Neural progenitor cell (in vitro differentiated cells): ENCODE data around the gene PRR16. TPM values are rescaled to one million over a fixed set of nuclear protein-coding genes. Genes with fewer than 3 reads are reported as not detected.

ENCODE experiments used
- DNase-seq: peaks from one replicate; pipeline ENCODE4 v3.0.0-alpha.2; 2016; ENCODE audit warnings: low spot score
- H2AFZ ChIP-seq: fragments of 200-600 bp; sonication (generic); replicated peaks from 2 replicates; pipeline ENCODE4 v1.6.1; 2016; ENCODE audit warnings: antibody characterized with exemption
- H3F3A ChIP-seq: fragments of 200-600 bp; sonication (generic); 2 replicates; pipeline ENCODE4 v1.6.1; 2016; ENCODE audit warnings: antibody characterized with exemption, low read depth
- H3K27ac ChIP-seq: fragments of 200-600 bp; sonication (generic); 2 replicates; pipeline ENCODE4 v1.5.1; 2016; ENCODE audit warnings: mild to moderate bottlenecking
- H3K27me3 ChIP-seq: fragments of 200-600 bp; sonication (generic); 2 replicates; pipeline ENCODE4 v1.6.1; 2016; ENCODE audit warnings: mild to moderate bottlenecking, moderate library complexity
- H3K36me3 ChIP-seq: fragments of 200-600 bp; sonication (generic); 2 replicates; pipeline ENCODE4 v1.5.1; 2016
- H3K4me1 ChIP-seq: fragments of 200-600 bp; sonication (generic); 2 replicates; pipeline ENCODE4 v1.6.1; 2016; ENCODE audit warnings: mixed run types
- H3K4me2 ChIP-seq: fragments of 200-600 bp; sonication (generic); 2 replicates; pipeline ENCODE4 v1.6.1; 2016
- H3K4me3 ChIP-seq: fragments of 200-600 bp; sonication (generic); 2 replicates; pipeline ENCODE4 v1.5.1; 2016
- H3K79me2 ChIP-seq: fragments of 200-600 bp; sonication (generic); 2 replicates; pipeline ENCODE4 v1.6.1; 2016; ENCODE audit warnings: low read depth
- H3K9ac ChIP-seq: fragments of 200-600 bp; sonication (generic); 2 replicates; pipeline ENCODE4 v1.6.1; 2016
- H3K9me3 ChIP-seq: fragments of 200-600 bp; sonication (generic); 2 replicates; pipeline ENCODE4 v1.5.1; 2016; ENCODE audit warnings: low read depth
- H4K20me1 ChIP-seq: fragments of 200-600 bp; sonication (generic); 2 replicates; pipeline ENCODE4 v1.6.1; 2016; ENCODE audit warnings: low read depth
- H3K27ac Mint-ChIP-seq: 3 replicates; pipeline ENCODE4 v1.8.0; 2021; ENCODE audit warnings: mixed read lengths
- H3K27me3 Mint-ChIP-seq: 2 replicates; pipeline ENCODE4 v1.8.0; 2022; ENCODE audit warnings: low read depth, mild to moderate bottlenecking, inconsistent platforms, moderate library complexity, mixed read lengths; ENCODE audit not compliant: insufficient read depth
- H3K36me3 Mint-ChIP-seq: 3 replicates; pipeline ENCODE4 v1.8.0; 2021; ENCODE audit warnings: mixed read lengths
- H3K4me1 Mint-ChIP-seq: 3 replicates; pipeline ENCODE4 v1.8.0; 2021; ENCODE audit warnings: mixed read lengths
- H3K4me3 Mint-ChIP-seq: 3 replicates; pipeline ENCODE4 v1.8.0; 2021; ENCODE audit warnings: mild to moderate bottlenecking, moderate library complexity, mixed read lengths
- H3K9me3 Mint-ChIP-seq: 3 replicates; pipeline ENCODE4 v1.8.0; 2020; ENCODE audit warnings: mixed read lengths
- CTCF ChIP-seq: fragments of 200-600 bp; sonication (generic); IDR thresholded peaks from 2 replicates; pipeline ENCODE4 v1.5.1; 2017; ENCODE audit warnings: antibody characterized with exemption, mild to moderate bottlenecking
- EZH2 ChIP-seq: fragments of 200-600 bp; sonication (generic); IDR thresholded peaks from 2 replicates; pipeline ENCODE4 v1.6.1; 2017; ENCODE audit warnings: antibody characterized with exemption, mild to moderate bottlenecking, moderate library complexity
- EZH2phosphoT487 ChIP-seq: fragments of 200-600 bp; sonication (generic); IDR thresholded peaks from 2 replicates; pipeline ENCODE4 v1.6.1; 2017; ENCODE audit warnings: antibody characterized with exemption
- total RNA-seq: library from RNA; depleted of rRNA; stranded (reverse); fragments of >200 nt; gene quantifications from 2 replicates; pipeline ENCODE4 v1.2.3, GENCODE V29; 2015; ENCODE audit warnings: low replicate concordance

The PRR16 gene
- total RNA-seq, 1 donor from 2014 or later = not detected

- H3K4me1 Mint-ChIP-seq = peaks cover 8% of the 10 kb centered on the region
- Histone ChIP-seq H3K4me3 (no peak overlapping the region), H3K4me2 (no peak overlapping the region), H3K36me3 (no peaks in the 10 kb centered on the region), H3K4me1 (peaks cover 6% of the 10 kb centered on the region), H3K27me3 (no peaks in the 10 kb centered on the region), H3K79me2 (no peaks in the 10 kb centered on the region), H3K27ac (no peak overlapping the region), H2AFZ (no peak overlapping the region), H3F3A (no peaks in the 10 kb centered on the region), H3K9me3 (no peaks in the 10 kb centered on the region), H4K20me1 (no peaks in the 10 kb centered on the region), H3K9ac (no peak overlapping the region)
- no peak for TF ChIP-seq EZH2phosphoT487
- no peaks in the 10 kb centered on the region for H3K36me3 Mint-ChIP-seq
- H3K27ac Mint-ChIP-seq = no peak overlapping the region
- DNase-seq = no peak
- H3K9me3 Mint-ChIP-seq = no peaks in the 10 kb centered on the region
- H3K27me3 Mint-ChIP-seq = no peaks in the 10 kb centered on the region
- no peak overlapping the region for H3K4me3 Mint-ChIP-seq
These were observed 21.4 kb upstream of the PRR16 start for GRCh38 chr5:120442694-120443093.

- Mint-ChIP-seq H3K9me3 (no peaks in the 10 kb centered on the region), H3K27ac (no peak overlapping the region)
These were observed 20.5 kb upstream of the PRR16 start for GRCh38 chr5:120443607-120444006.

DNA sequence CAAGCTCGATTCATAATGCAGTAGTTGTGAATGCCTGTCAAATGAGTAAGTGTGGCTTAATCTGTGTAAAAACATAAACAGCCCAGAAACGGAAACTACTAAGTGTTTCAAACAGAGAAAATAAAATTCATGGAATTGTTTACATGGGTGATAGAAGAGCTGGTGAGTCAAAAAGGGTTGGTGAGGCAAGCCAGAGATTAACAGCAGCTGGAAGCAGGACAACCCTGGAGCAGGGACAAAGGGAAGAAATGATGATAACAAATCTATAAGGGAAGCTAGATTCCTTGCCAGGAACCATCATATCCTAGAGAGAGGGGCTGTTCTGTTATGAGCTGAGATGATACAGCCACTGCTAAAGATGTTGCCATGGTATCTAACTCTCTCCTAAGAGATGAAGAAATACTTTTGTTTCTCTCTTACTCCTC, 18.0 kb upstream of the PRR16 start:
- Mint-ChIP-seq H3K27ac (no peak overlapping the region), H3K36me3 (no peaks in the 10 kb centered on the region), H3K9me3 (no peaks in the 10 kb centered on the region), H3K27me3 (no peaks in the 10 kb centered on the region), H3K4me1 (peaks cover 9% of the 10 kb centered on the region), H3K4me3 (no peak overlapping the region)
- Histone ChIP-seq H3K4me2 (no peak overlapping the region), H3K9me3 (no peaks in the 10 kb centered on the region), H3K27ac (no peak overlapping the region), H3K36me3 (no peaks in the 10 kb centered on the region), H3K9ac (no peak overlapping the region), H3K27me3 (no peaks in the 10 kb centered on the region), H3K4me3 (no peak overlapping the region), H3K4me1 (peaks cover 6% of the 10 kb centered on the region), H2AFZ (no peak overlapping the region), H4K20me1 (no peaks in the 10 kb centered on the region), H3K79me2 (no peaks in the 10 kb centered on the region), H3F3A (no peaks in the 10 kb centered on the region)
- no peak for DNase-seq
- no peak for TF ChIP-seq CTCF
- TF ChIP-seq EZH2phosphoT487 = no peak
- no peak for TF ChIP-seq EZH2

More at GRCh38 chr5:120443607-120444006, 20.5 kb upstream of the PRR16 start:
- Mint-ChIP-seq H3K27me3 (no peaks in the 10 kb centered on the region), H3K36me3 (no peaks in the 10 kb centered on the region), H3K4me1 (peaks cover 8% of the 10 kb centered on the region), H3K4me3 (no peak overlapping the region)
- no peaks in the 10 kb centered on the region for H3K36me3 ChIP-seq
- DNase-seq = no peak
- H2AFZ ChIP-seq = no peak overlapping the region
- no peak overlapping the region for H3K9ac ChIP-seq
- no peak overlapping the region for H3K27ac ChIP-seq
- no peak overlapping the region for H3K4me3 ChIP-seq
- peaks cover 6% of the 10 kb centered on the region for H3K4me1 ChIP-seq
- H3K27me3 ChIP-seq = no peaks in the 10 kb centered on the region
- H3K4me2 ChIP-seq = no peak overlapping the region
- no peaks in the 10 kb centered on the region for H3F3A ChIP-seq
- no peaks in the 10 kb centered on the region for H3K9me3 ChIP-seq
- no peaks in the 10 kb centered on the region for H3K79me2 ChIP-seq
- no peaks in the 10 kb centered on the region for H4K20me1 ChIP-seq
- no peak for TF ChIP-seq CTCF
- no peak for TF ChIP-seq EZH2
- TF ChIP-seq EZH2phosphoT487 = no peak

- Mint-ChIP-seq H3K36me3 (no peaks in the 10 kb centered on the region), H3K9me3 (no peaks in the 10 kb centered on the region), H3K27me3 (no peaks in the 10 kb centered on the region), H3K4me1 (peaks cover 9% of the 10 kb centered on the region), H3K27ac (no peak overlapping the region), H3K4me3 (no peak overlapping the region)
- no peak overlapping the region for H3K4me2 ChIP-seq
- H3K27ac ChIP-seq = no peak overlapping the region
- no peak overlapping the region for H2AFZ ChIP-seq
- no peaks in the 10 kb centered on the region for H3K9me3 ChIP-seq
- H3K9ac ChIP-seq = no peak overlapping the region
- DNase-seq = no peak
- no peaks in the 10 kb centered on the region for H3K27me3 ChIP-seq
- H3K4me1 ChIP-seq = peaks cover 6% of the 10 kb centered on the region
- H3F3A ChIP-seq = no peaks in the 10 kb centered on the region
- no peak for TF ChIP-seq EZH2phosphoT487
- H3K4me3 ChIP-seq = no peak overlapping the region
- no peaks in the 10 kb centered on the region for H3K79me2 ChIP-seq
- no peaks in the 10 kb centered on the region for H3K36me3 ChIP-seq
- no peaks in the 10 kb centered on the region for H4K20me1 ChIP-seq
These were observed 17.2 kb upstream of the PRR16 start for GRCh38 chr5:120446901-120447300.
